Testis (tissue), 3 donors: ENCODE results near the gene SBSN. TPM values are rescaled to one million over a fixed set of nuclear protein-coding genes. Genes with fewer than 3 reads are reported as not detected.
"Not testable (repeated sequence)": the region's sequence is repeated elsewhere in the genome, so short reads cannot be mapped to it uniquely, and the experiment has no call there.

Experiments
- DNase-seq: peaks from one replicate; pipeline ENCODE4 v3.0.0-alpha.2; 2019
- H3K27ac ChIP-seq, 2 donors: fragments of 200-600 bp; sonication (generic); one replicate each; pipeline ENCODE4 v1.5.1; 2019
- H3K27me3 ChIP-seq: fragments of 200-600 bp; sonication (generic); one replicate; pipeline ENCODE4 v1.5.1; 2019
- H3K36me3 ChIP-seq: fragments of 200-600 bp; sonication (generic); one replicate; pipeline ENCODE4 v1.5.1; 2017; ENCODE audit warnings: low read depth; ENCODE audit errors: missing control alignments
- H3K4me1 ChIP-seq: fragments of 200-600 bp; sonication (generic); one replicate; pipeline ENCODE4 v1.5.1; 2019
- H3K4me3 ChIP-seq, 2 donors: fragments of 200-600 bp; sonication (generic); one replicate each; pipeline ENCODE4 v1.5.1; 2017 to 2019
- H3K9me3 ChIP-seq: fragments of 200-600 bp; sonication (generic); one replicate; pipeline ENCODE4 v1.5.1; 2017
- CTCF ChIP-seq, 3 experiments: fragments of 450-650 bp in 2 of 3; fragments of 200-600 bp in 1 of 3; sonication (generic) in 1 of 3; IDR thresholded peaks; one replicate each; pipeline ENCODE4 v1.5.1; 2016 to 2019; ENCODE audit warnings: antibody characterized with exemption in 3 of 3, mild to moderate bottlenecking in 2 of 3, moderate library complexity in 1 of 3
- POLR2A ChIP-seq: fragments of 450-650 bp; IDR thresholded peaks from one replicate; pipeline ENCODE4 v1.6.1; 2017; ENCODE audit warnings: antibody characterized with exemption, mild to moderate bottlenecking, moderate library complexity
- WGBS, 2 donors: methylation state at CpG; one replicate each; pipeline ENCODE4 v1.1.5; 2018; 5-methylcytosine and 5-hydroxymethylcytosine counted together
- intact Hi-C: fragments of 100-400 bp; cut with DNase I; formaldehyde crosslinking; loops from one replicate; pipeline ENCODE4 v1.15.1; 2023; ENCODE audit warnings: low total_unique reads
- polyA plus RNA-seq: library from polyadenylated mRNA; stranded (reverse); fragments of 350-450 nt; fragmentation: Illumina TruSeq; extraction: RNeasy Lipid Tissue Mini Kit (QIAGEN cat#74804); gene quantifications from one replicate; pipeline ENCODE4 v1.2.3, GENCODE V29; 2014; ENCODE audit warnings: low read depth, low replicate concordance; ENCODE audit not compliant: insufficient read depth
- total RNA-seq, 2 donors: library from RNA; depleted of rRNA; stranded (reverse); fragments of >200 nt; gene quantifications; one replicate each; pipeline ENCODE4 v1.2.3, GENCODE V29; 2016

Gene SBSN
- total and polyA plus RNA-seq, 3 donors from 2014 or later, result 0.16 to 0.47 (median 0.19) TPM

- DNase-seq, result no peak
- TF ChIP-seq CTCF (IDR thresholded peaks at IDR 0.05) (no peak), POLR2A (no peak)
- 82 to 87% methylated on average over 21 of the region's 21 CpGs for WGBS, 2 donors
These were observed 49.1 kb downstream of the SBSN start for GRCh38 chr19:35478794-35479677.

GRCh38 chr19:35476149-35476548 is 52.0 kb downstream of the SBSN start:
- Histone ChIP-seq H3K9me3 (no peaks in the 10 kb centered on the region), H3K27me3 (no peaks in the 10 kb centered on the region), H3K27ac (no peak overlapping the region), H3K36me3 (no peaks in the 10 kb centered on the region), H3K4me3 (no peak overlapping the region), H3K4me1 (no peaks in the 10 kb centered on the region)
- intact Hi-C loops, result no loop called here
- DNase-seq, result no peak
- peak in 1 of 3 experiments; percentile 31 for TF ChIP-seq CTCF (IDR thresholded peaks at IDR 0.05)
- no peak for TF ChIP-seq POLR2A
- 55 to 68% methylated on average over 4 of the region's 4 CpGs for WGBS, 2 donors

More at GRCh38 chr19:35478794-35479677, 49.1 kb downstream of the SBSN start:
- Histone ChIP-seq H3K27ac (no peak overlapping the region), H3K4me3 (no peak overlapping the region), H3K36me3 (no peaks in the 10 kb centered on the region), H3K9me3 (no peaks in the 10 kb centered on the region), H3K4me1 (no peaks in the 10 kb centered on the region), H3K27me3 (no peaks in the 10 kb centered on the region)
- intact Hi-C loops, result no loop called here

GRCh38 chr19:35474594-35474993 is 53.5 kb downstream of the SBSN start:
- intact Hi-C loops, DNase-seq, H3K27me3 ChIP-seq, H3K9me3 ChIP-seq, H3K4me1 ChIP-seq, H3K27ac ChIP-seq, H3K4me3 ChIP-seq, H3K36me3 ChIP-seq: not testable (repeated sequence)
- WGBS, 2 donors, result 95% methylated on average over 7 of the region's 7 CpGs

GRCh38 chr19:35474104-35474503 is 54.0 kb downstream of the SBSN start:
- Histone ChIP-seq H3K9me3 (no peaks in the 10 kb centered on the region), H3K27me3 (no peaks in the 10 kb centered on the region), H3K36me3 (no peaks in the 10 kb centered on the region), H3K4me1 (no peaks in the 10 kb centered on the region), H3K4me3 (no peak overlapping the region), H3K27ac (no peak overlapping the region)
- intact Hi-C loops, result no loop called here
- TF ChIP-seq CTCF (IDR thresholded peaks at IDR 0.05) (no peak), POLR2A (no peak)
- no peak for DNase-seq
- 95 to 96% methylated on average over 14 of the region's 14 CpGs for WGBS, 2 donors

Other genes with a start within 250 kb of the SBSN start
- gene HAMP, start 245.8 kb downstream of the SBSN start, total RNA-seq, result not detected
- 1.6 TPM for gene HAMP, start 245.8 kb downstream of the SBSN start, polyA plus RNA-seq
- gene MAG, start 236.2 kb downstream of the SBSN start, total RNA-seq, result 10 to 100 TPM; 10.8 to 18.4 TPM
- gene MAG, start 236.2 kb downstream of the SBSN start, polyA plus RNA-seq, result 5.4 TPM
- 10 to 100 TPM; 15.0 TPM for gene CD22, start 199.1 kb downstream of the SBSN start, total RNA-seq
- 10.1 TPM for gene CD22, start 199.1 kb downstream of the SBSN start, polyA plus RNA-seq
- gene FFAR1, start 180.4 kb downstream of the SBSN start, total RNA-seq, result under 1 TPM; 0.31 to 0.81 TPM
- 0.26 TPM for gene FFAR1, start 180.4 kb downstream of the SBSN start, polyA plus RNA-seq
- under 1 TPM; 0.25 to 0.47 TPM for gene FFAR3, start 169.9 kb downstream of the SBSN start, total RNA-seq
- gene FFAR3, start 169.9 kb downstream of the SBSN start, polyA plus RNA-seq, result not detected
- gene GPR42, start 157.2 kb downstream of the SBSN start, total RNA-seq, result not detected
- not detected for gene GPR42, start 157.2 kb downstream of the SBSN start, polyA plus RNA-seq
- gene FFAR2, start 80.1 kb downstream of the SBSN start, total RNA-seq, result not detected
- gene FFAR2, start 80.1 kb downstream of the SBSN start, polyA plus RNA-seq, result 0.20 TPM
- 1 to 10 TPM; 2.7 to 5.6 TPM for gene KRTDAP, start 37.8 kb downstream of the SBSN start, total RNA-seq
- gene KRTDAP, start 37.8 kb downstream of the SBSN start, polyA plus RNA-seq, result 14.5 TPM
- 1 to 10 TPM; 5.8 to 7.9 TPM for gene DMKN, start 14.7 kb downstream of the SBSN start, total RNA-seq
- 24.0 TPM for gene DMKN, start 14.7 kb downstream of the SBSN start, polyA plus RNA-seq
- 100 to 1,000 TPM; 123 to 338 TPM for gene GAPDHS, start 5.1 kb upstream of the SBSN start, total RNA-seq
- gene GAPDHS, start 5.1 kb upstream of the SBSN start, polyA plus RNA-seq, result 363 TPM
- 100 to 1,000 TPM; 125 TPM for gene TMEM147, start 17.3 kb upstream of the SBSN start, total RNA-seq
- gene TMEM147, start 17.3 kb upstream of the SBSN start, polyA plus RNA-seq, result 146 TPM
- gene ATP4A, start 35.3 kb upstream of the SBSN start, total RNA-seq, result 1 to 10 TPM in 1 of 2 donors, under 1 TPM in 1; 0.87 to 1.1 TPM
- gene ATP4A, start 35.3 kb upstream of the SBSN start, polyA plus RNA-seq, result 1.1 TPM
- gene PMIS2, start 57.9 kb upstream of the SBSN start, total RNA-seq, result under 1 TPM in 1 of 2 donors, not detected in 1; 0.74 TPM
- gene PMIS2, start 57.9 kb upstream of the SBSN start, polyA plus RNA-seq, result 2.0 TPM
- 10 to 100 TPM; 25.5 to 33.9 TPM for gene HAUS5, start 84.4 kb upstream of the SBSN start, total RNA-seq
- gene HAUS5, start 84.4 kb upstream of the SBSN start, polyA plus RNA-seq, result 24.4 TPM
- 100 to 1,000 TPM; 105 to 109 TPM for gene RBM42, start 100.7 kb upstream of the SBSN start, total RNA-seq
- gene RBM42, start 100.7 kb upstream of the SBSN start, polyA plus RNA-seq, result 64.2 TPM
- gene ETV2, start 113.4 kb upstream of the SBSN start, total RNA-seq, result 10 to 100 TPM in 1 of 2 donors, 1 to 10 TPM in 1; 4.8 to 14.4 TPM
- gene ETV2, start 113.4 kb upstream of the SBSN start, polyA plus RNA-seq, result 27.2 TPM
- gene COX6B1, start 120.0 kb upstream of the SBSN start, total RNA-seq, result 100 to 1,000 TPM; 198 to 262 TPM
- 322 TPM for gene COX6B1, start 120.0 kb upstream of the SBSN start, polyA plus RNA-seq
- gene UPK1A, start 138.2 kb upstream of the SBSN start, total RNA-seq, result under 1 TPM; 0.37 to 0.47 TPM
- gene UPK1A, start 138.2 kb upstream of the SBSN start, polyA plus RNA-seq, result 1.0 TPM
- 10 to 100 TPM; 26.1 to 32.5 TPM for gene ZBTB32, start 176.2 kb upstream of the SBSN start, total RNA-seq
- gene ZBTB32, start 176.2 kb upstream of the SBSN start, polyA plus RNA-seq, result 125 TPM
- 100 to 1,000 TPM; 109 to 110 TPM for gene KMT2B, start 189.7 kb upstream of the SBSN start, total RNA-seq
- gene KMT2B, start 189.7 kb upstream of the SBSN start, polyA plus RNA-seq, result 73.3 TPM
- 10 to 100 TPM; 15.7 to 15.9 TPM for gene IGFLR1, start 214.1 kb upstream of the SBSN start, total RNA-seq
- gene IGFLR1, start 214.1 kb upstream of the SBSN start, polyA plus RNA-seq, result 9.9 TPM
- 10 to 100 TPM; 47.2 to 49.6 TPM for gene U2AF1L4, start 217.1 kb upstream of the SBSN start, total RNA-seq
- 45.3 TPM for gene U2AF1L4, start 217.1 kb upstream of the SBSN start, polyA plus RNA-seq
- 100 to 1,000 TPM; 100 to 121 TPM for gene PSENEN, start 217.3 kb upstream of the SBSN start, total RNA-seq
- gene PSENEN, start 217.3 kb upstream of the SBSN start, polyA plus RNA-seq, result 303 TPM
- 10 to 100 TPM; 30.2 TPM for gene LIN37, start 220.3 kb upstream of the SBSN start, total RNA-seq
- 24.8 TPM for gene LIN37, start 220.3 kb upstream of the SBSN start, polyA plus RNA-seq
- 10 to 100 TPM; 50.9 to 57.1 TPM for gene HSPB6, start 228.7 kb upstream of the SBSN start, total RNA-seq
- gene HSPB6, start 228.7 kb upstream of the SBSN start, polyA plus RNA-seq, result 146 TPM
- 10 to 100 TPM; 48.3 to 72.0 TPM for gene PROSER3, start 229.9 kb upstream of the SBSN start, total RNA-seq
- 75.9 TPM for gene PROSER3, start 229.9 kb upstream of the SBSN start, polyA plus RNA-seq
- 100 to 1,000 TPM in 1 of 2 donors, 10 to 100 TPM in 1; 56.2 to 133 TPM for gene ARHGAP33, start 247.3 kb upstream of the SBSN start, total RNA-seq
- 46.6 TPM for gene ARHGAP33, start 247.3 kb upstream of the SBSN start, polyA plus RNA-seq